Small intestine (tissue), 4 donors: ENCODE measurements around the gene MRGPRE. TPM values are rescaled to one million over a fixed set of nuclear protein-coding genes. Genes with fewer than 3 reads are reported as not detected.

ENCODE experiments used
- polyA plus RNA-seq, 4 donors: library from polyadenylated mRNA; stranded (reverse) in 3 of 4; unstranded in 1 of 4; fragments of 200-250 nt in 3 of 4; fragments of 120-200 nt in 1 of 4; gene quantifications; one replicate each; pipeline versions ENCODE4 v1.2.1 to v1.2.3, GENCODE V29; 2013
- donor health status: healthy with polysubstance abuse.
- donor health status: Bipolar disorder and iron deficiency.
- donor health status: healthy.

Gene MRGPRE
- polyA plus RNA-seq, 4 donors: 0.22 TPM; not detected in 3

Other genes starting within 250 kb of the MRGPRE start
- gene NAP1L4, start 240.1 kb downstream of the MRGPRE start, polyA plus RNA-seq: 100 to 1,000 TPM in 1 of 4 donors, 10 to 100 TPM in 3; 75.1 to 108 (median 84.6) TPM
- gene CARS1, start 175.0 kb downstream of the MRGPRE start, polyA plus RNA-seq: 10 to 100 TPM; 36.0 to 69.8 (median 42.9) TPM
- 10 to 100 TPM in 2 of 4 donors, 1 to 10 TPM in 2; 1.6 to 16.3 (median 7.9) TPM for gene OSBPL5, start 67.1 kb downstream of the MRGPRE start, polyA plus RNA-seq
- gene MRGPRG, start 13.6 kb downstream of the MRGPRE start, polyA plus RNA-seq: not detected
- gene ZNF195, start 146.7 kb upstream of the MRGPRE start, polyA plus RNA-seq: 10 to 100 TPM; 16.2 to 36.6 (median 22.2) TPM